H1 (cell line): ENCODE data around the gene IQCM. TPM values are rescaled to one million over a fixed set of nuclear protein-coding genes. Genes with fewer than 3 reads are reported as not detected.

Experiments
- polyA plus RNA-seq, 7 experiments: library from polyadenylated mRNA; depleted of rRNA in 3 of 7; stranded (reverse) in 5 of 7; unstranded in 2 of 7; fragments of >200 nt in 5 of 7; fragments of 200-250 nt in 2 of 7; gene quantifications; 1 replicate in 5 of 7; 2 replicates in 1 of 7; 4 replicates in 1 of 7; pipeline versions ENCODE4 v1.2.1 to v1.2.3, GENCODE V29; 2011 to 2013; ENCODE audit warnings: missing spikeins in 2 of 7, mixed read lengths in 2 of 7
- total RNA-seq: library from RNA; stranded (reverse); fragmentation: NEBNext Ultra II Directional; extraction: Animal tissue kit (Norgen Biotek cat#: 25700); gene quantifications from 2 replicates; pipeline ENCODE4 v1.2.1, GENCODE V29; 2021
- TF ChIP-seq, protein P1 (sequence below): fragments of 300-600 bp; sonication (generic); IDR thresholded peaks from 2 replicates; pipeline ENCODE4 v1.7.1; 2012; ENCODE audit warnings: low read length, moderate library complexity, mild to moderate bottlenecking, inconsistent platforms; ENCODE audit not compliant: insufficient replicate concordance

IQCM gene
- total and polyA plus RNA-seq, 2 of the 8 experiments (the other 6 are each of a cell fraction or from before 2014, with no cell fraction given), result not detected

GRCh38 chr4:149815743-149816142 lies at the start of gene IQCM (continued):
- TF ChIP-seq, protein P1, sequence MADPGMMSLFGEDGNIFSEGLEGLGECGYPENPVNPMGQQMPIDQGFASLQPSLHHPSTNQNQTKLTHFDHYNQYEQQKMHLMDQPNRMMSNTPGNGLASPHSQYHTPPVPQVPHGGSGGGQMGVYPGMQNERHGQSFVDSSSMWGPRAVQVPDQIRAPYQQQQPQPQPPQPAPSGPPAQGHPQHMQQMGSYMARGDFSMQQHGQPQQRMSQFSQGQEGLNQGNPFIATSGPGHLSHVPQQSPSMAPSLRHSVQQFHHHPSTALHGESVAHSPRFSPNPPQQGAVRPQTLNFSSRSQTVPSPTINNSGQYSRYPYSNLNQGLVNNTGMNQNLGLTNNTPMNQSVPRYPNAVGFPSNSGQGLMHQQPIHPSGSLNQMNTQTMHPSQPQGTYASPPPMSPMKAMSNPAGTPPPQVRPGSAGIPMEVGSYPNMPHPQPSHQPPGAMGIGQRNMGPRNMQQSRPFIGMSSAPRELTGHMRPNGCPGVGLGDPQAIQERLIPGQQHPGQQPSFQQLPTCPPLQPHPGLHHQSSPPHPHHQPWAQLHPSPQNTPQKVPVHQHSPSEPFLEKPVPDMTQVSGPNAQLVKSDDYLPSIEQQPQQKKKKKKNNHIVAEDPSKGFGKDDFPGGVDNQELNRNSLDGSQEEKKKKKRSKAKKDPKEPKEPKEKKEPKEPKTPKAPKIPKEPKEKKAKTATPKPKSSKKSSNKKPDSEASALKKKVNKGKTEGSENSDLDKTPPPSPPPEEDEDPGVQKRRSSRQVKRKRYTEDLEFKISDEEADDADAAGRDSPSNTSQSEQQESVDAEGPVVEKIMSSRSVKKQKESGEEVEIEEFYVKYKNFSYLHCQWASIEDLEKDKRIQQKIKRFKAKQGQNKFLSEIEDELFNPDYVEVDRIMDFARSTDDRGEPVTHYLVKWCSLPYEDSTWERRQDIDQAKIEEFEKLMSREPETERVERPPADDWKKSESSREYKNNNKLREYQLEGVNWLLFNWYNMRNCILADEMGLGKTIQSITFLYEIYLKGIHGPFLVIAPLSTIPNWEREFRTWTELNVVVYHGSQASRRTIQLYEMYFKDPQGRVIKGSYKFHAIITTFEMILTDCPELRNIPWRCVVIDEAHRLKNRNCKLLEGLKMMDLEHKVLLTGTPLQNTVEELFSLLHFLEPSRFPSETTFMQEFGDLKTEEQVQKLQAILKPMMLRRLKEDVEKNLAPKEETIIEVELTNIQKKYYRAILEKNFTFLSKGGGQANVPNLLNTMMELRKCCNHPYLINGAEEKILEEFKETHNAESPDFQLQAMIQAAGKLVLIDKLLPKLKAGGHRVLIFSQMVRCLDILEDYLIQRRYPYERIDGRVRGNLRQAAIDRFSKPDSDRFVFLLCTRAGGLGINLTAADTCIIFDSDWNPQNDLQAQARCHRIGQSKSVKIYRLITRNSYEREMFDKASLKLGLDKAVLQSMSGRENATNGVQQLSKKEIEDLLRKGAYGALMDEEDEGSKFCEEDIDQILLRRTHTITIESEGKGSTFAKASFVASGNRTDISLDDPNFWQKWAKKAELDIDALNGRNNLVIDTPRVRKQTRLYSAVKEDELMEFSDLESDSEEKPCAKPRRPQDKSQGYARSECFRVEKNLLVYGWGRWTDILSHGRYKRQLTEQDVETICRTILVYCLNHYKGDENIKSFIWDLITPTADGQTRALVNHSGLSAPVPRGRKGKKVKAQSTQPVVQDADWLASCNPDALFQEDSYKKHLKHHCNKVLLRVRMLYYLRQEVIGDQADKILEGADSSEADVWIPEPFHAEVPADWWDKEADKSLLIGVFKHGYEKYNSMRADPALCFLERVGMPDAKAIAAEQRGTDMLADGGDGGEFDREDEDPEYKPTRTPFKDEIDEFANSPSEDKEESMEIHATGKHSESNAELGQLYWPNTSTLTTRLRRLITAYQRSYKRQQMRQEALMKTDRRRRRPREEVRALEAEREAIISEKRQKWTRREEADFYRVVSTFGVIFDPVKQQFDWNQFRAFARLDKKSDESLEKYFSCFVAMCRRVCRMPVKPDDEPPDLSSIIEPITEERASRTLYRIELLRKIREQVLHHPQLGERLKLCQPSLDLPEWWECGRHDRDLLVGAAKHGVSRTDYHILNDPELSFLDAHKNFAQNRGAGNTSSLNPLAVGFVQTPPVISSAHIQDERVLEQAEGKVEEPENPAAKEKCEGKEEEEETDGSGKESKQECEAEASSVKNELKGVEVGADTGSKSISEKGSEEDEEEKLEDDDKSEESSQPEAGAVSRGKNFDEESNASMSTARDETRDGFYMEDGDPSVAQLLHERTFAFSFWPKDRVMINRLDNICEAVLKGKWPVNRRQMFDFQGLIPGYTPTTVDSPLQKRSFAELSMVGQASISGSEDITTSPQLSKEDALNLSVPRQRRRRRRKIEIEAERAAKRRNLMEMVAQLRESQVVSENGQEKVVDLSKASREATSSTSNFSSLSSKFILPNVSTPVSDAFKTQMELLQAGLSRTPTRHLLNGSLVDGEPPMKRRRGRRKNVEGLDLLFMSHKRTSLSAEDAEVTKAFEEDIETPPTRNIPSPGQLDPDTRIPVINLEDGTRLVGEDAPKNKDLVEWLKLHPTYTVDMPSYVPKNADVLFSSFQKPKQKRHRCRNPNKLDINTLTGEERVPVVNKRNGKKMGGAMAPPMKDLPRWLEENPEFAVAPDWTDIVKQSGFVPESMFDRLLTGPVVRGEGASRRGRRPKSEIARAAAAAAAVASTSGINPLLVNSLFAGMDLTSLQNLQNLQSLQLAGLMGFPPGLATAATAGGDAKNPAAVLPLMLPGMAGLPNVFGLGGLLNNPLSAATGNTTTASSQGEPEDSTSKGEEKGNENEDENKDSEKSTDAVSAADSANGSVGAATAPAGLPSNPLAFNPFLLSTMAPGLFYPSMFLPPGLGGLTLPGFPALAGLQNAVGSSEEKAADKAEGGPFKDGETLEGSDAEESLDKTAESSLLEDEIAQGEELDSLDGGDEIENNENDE, result no peak
